ENCODE measurements around the gene RPS24. TPM values are rescaled to one million over a fixed set of nuclear protein-coding genes. Genes with fewer than 3 reads are reported as not detected.

The RPS24 gene
- total RNA-seq, 1 experiment from 2014 or later: 3,389 TPM

Other genes with a start within 250 kb of the RPS24 start
- 30.7 and 60.3 TPM in 2 replicates for gene DLG5, start 107.1 kb upstream of the RPS24 start, total RNA-seq (2014; rRNA removed; shearing (Covaris generic))
- gene POLR3A, start 4.3 kb upstream of the RPS24 start, total RNA-seq (2014; rRNA removed; shearing (Covaris generic)): 8.1 and 8.3 TPM in 2 replicates